B cell (primary cell): ENCODE measurements around the gene DAZAP1.

Experiments used
- CTCF ChIP-seq: fragments of 200-600 bp; IDR thresholded peaks from one replicate; pipeline ENCODE4 v1.8.0; 2022; ENCODE audit warnings: antibody characterized with exemption, mild to moderate bottlenecking
- EZH2 ChIP-seq: IDR thresholded peaks from 2 replicates; pipeline ENCODE4 v1.6.1; 2012; ENCODE audit warnings: borderline replicate concordance, low read depth, mild to moderate bottlenecking, moderate library complexity, low read length; ENCODE audit not compliant: insufficient read depth, poor library complexity, severe bottlenecking

GRCh38 chr19:1470305-1471009 lies 63.1 kb downstream of the DAZAP1 start:
- TF ChIP-seq CTCF (no peak), EZH2 (peak; percentile 1)
